Testis (tissue), 2 donors: ENCODE measurements around the gene PDE7B.

Experiments used
- CTCF ChIP-seq, 3 experiments: fragments of 450-650 bp in 2 of 3; fragments of 200-600 bp in 1 of 3; sonication (generic) in 1 of 3; IDR thresholded peaks; one replicate each; pipeline ENCODE4 v1.5.1; 2016 to 2019; ENCODE audit warnings: antibody characterized with exemption in 3 of 3, mild to moderate bottlenecking in 2 of 3, moderate library complexity in 1 of 3
- POLR2A ChIP-seq: fragments of 450-650 bp; IDR thresholded peaks from one replicate; pipeline ENCODE4 v1.6.1; 2017; ENCODE audit warnings: antibody characterized with exemption, mild to moderate bottlenecking, moderate library complexity

GRCh38 chr6:136157743-136158142 lies 306.2 kb downstream of the PDE7B start:
- TF ChIP-seq CTCF (IDR thresholded peaks at IDR 0.05): no peak
- TF ChIP-seq POLR2A: no peak
